Measurements from ENCODE around the gene D2HGDH. TPM values are rescaled to one million over a fixed set of nuclear protein-coding genes. Genes with fewer than 3 reads are reported as not detected.
A peak's percentile ranks its signal among the peaks of the same experiment; 100 is the strongest.

D2HGDH gene
- total and polyA plus RNA-seq, 2 of the 13 experiments (the other 11 are each of a cell fraction or from before 2014, with no cell fraction given), result 19.2 to 20.3 TPM

DNA sequence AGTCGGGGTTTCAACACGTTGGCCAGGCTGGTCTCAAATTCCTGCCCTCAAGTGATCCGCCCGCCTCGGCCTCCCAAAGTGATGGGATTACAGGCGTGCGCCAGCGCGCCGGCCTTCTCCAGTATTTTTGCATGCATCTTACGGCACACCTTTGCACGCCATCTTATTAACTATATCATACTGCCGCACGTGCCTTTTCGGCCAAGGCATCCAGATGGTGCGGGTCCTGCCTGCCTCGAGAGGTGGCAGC lies 33.4 kb upstream of the D2HGDH start (continued):
- TF ChIP-seq, protein P1, sequence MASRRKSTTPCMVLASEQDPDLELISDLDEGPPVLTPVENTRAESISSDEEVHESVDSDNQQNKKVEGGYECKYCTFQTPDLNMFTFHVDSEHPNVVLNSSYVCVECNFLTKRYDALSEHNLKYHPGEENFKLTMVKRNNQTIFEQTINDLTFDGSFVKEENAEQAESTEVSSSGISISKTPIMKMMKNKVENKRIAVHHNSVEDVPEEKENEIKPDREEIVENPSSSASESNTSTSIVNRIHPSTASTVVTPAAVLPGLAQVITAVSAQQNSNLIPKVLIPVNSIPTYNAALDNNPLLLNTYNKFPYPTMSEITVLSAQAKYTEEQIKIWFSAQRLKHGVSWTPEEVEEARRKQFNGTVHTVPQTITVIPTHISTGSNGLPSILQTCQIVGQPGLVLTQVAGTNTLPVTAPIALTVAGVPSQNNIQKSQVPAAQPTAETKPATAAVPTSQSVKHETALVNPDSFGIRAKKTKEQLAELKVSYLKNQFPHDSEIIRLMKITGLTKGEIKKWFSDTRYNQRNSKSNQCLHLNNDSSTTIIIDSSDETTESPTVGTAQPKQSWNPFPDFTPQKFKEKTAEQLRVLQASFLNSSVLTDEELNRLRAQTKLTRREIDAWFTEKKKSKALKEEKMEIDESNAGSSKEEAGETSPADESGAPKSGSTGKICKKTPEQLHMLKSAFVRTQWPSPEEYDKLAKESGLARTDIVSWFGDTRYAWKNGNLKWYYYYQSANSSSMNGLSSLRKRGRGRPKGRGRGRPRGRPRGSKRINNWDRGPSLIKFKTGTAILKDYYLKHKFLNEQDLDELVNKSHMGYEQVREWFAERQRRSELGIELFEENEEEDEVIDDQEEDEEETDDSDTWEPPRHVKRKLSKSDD (CRISPR knock-in tag; IDR thresholded peaks at IDR 0.05; ENCODE audit: low read depth), result no peak
- TF ChIP-seq, protein P2, sequence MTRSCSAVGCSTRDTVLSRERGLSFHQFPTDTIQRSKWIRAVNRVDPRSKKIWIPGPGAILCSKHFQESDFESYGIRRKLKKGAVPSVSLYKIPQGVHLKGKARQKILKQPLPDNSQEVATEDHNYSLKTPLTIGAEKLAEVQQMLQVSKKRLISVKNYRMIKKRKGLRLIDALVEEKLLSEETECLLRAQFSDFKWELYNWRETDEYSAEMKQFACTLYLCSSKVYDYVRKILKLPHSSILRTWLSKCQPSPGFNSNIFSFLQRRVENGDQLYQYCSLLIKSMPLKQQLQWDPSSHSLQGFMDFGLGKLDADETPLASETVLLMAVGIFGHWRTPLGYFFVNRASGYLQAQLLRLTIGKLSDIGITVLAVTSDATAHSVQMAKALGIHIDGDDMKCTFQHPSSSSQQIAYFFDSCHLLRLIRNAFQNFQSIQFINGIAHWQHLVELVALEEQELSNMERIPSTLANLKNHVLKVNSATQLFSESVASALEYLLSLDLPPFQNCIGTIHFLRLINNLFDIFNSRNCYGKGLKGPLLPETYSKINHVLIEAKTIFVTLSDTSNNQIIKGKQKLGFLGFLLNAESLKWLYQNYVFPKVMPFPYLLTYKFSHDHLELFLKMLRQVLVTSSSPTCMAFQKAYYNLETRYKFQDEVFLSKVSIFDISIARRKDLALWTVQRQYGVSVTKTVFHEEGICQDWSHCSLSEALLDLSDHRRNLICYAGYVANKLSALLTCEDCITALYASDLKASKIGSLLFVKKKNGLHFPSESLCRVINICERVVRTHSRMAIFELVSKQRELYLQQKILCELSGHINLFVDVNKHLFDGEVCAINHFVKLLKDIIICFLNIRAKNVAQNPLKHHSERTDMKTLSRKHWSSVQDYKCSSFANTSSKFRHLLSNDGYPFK (CRISPR knock-in tag; IDR thresholded peaks at IDR 0.05; ENCODE audit: borderline replicate concordance), result peak; percentile 63; the same call in 1 of the 2 replicates
- peak; percentile 93; the same call in 1 of the 2 replicates for TF ChIP-seq ZNF230 (CRISPR knock-in tag; IDR thresholded peaks at IDR 0.05)
- no peak for TF ChIP-seq RXRA (CRISPR knock-in tag; IDR thresholded peaks at IDR 0.05)
- TF ChIP-seq ZNF235 (CRISPR knock-in tag; IDR thresholded peaks at IDR 0.05; ENCODE audit: borderline replicate concordance), result no peak; the same call in 1 of the 2 replicates
- 0 out of 2 replicates have a peak, but pooled peaks have one; percentile 62 for TF ChIP-seq ZNF598 (CRISPR knock-in tag; IDR thresholded peaks at IDR 0.05; ENCODE audit: borderline replicate concordance)
- peak; percentile 49; the same call in 1 of the 2 replicates for TF ChIP-seq KAT7 (CRISPR knock-in tag; IDR thresholded peaks at IDR 0.05; ENCODE audit: borderline replicate concordance)
- TF ChIP-seq, protein P3, sequence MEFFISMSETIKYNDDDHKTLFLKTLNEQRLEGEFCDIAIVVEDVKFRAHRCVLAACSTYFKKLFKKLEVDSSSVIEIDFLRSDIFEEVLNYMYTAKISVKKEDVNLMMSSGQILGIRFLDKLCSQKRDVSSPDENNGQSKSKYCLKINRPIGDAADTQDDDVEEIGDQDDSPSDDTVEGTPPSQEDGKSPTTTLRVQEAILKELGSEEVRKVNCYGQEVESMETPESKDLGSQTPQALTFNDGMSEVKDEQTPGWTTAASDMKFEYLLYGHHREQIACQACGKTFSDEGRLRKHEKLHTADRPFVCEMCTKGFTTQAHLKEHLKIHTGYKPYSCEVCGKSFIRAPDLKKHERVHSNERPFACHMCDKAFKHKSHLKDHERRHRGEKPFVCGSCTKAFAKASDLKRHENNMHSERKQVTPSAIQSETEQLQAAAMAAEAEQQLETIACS (CRISPR knock-in tag; IDR thresholded peaks at IDR 0.05), result peak; percentile 14; the same call in 1 of the 2 replicates
- no peak for TF ChIP-seq ZSCAN22 (CRISPR knock-in tag; IDR thresholded peaks at IDR 0.05)
- TF ChIP-seq ZNF780A (CRISPR knock-in tag; IDR thresholded peaks at IDR 0.05), result no peak; the same call in 1 of the 2 replicates
- TF ChIP-seq TMF1 (CRISPR knock-in tag; IDR thresholded peaks at IDR 0.05; ENCODE audit: low read depth), result peak; percentile 50; the same call in 1 of the 2 replicates
- TF ChIP-seq SIX4 (CRISPR knock-in tag; IDR thresholded peaks at IDR 0.05), result 0 out of 2 replicates have a peak, but pooled peaks have one; percentile 17
- TF ChIP-seq FOXJ3 (CRISPR knock-in tag; IDR thresholded peaks at IDR 0.05; ENCODE audit: borderline replicate concordance), result no peak
- peak; percentile 96 for TF ChIP-seq NFATC3 (CRISPR knock-in tag; IDR thresholded peaks at IDR 0.05)
- 0 out of 2 replicates have a peak, but pooled peaks have one; percentile 44 for TF ChIP-seq SKIL (CRISPR knock-in tag; IDR thresholded peaks at IDR 0.05; ENCODE audit: borderline replicate concordance)
- TF ChIP-seq NFIB (CRISPR knock-in tag; IDR thresholded peaks at IDR 0.05; ENCODE audit: borderline replicate concordance), result no peak
- TF ChIP-seq THAP11 (CRISPR knock-in tag; IDR thresholded peaks at IDR 0.05), result no peak
- TF ChIP-seq KDM5A (IDR thresholded peaks at IDR 0.05; ENCODE audit: borderline replicate concordance, low read length), result peak; percentile 73; the same call in 1 of the 2 replicates
- TF ChIP-seq ZFP1 (CRISPR knock-in tag; IDR thresholded peaks at IDR 0.05), result 0 out of 2 replicates have a peak, but pooled peaks have one; percentile 52
- no peak for TF ChIP-seq FOXA1 (IDR thresholded peaks at IDR 0.05)
- TF ChIP-seq FOXA1 (CRISPR knock-in tag; IDR thresholded peaks at IDR 0.05), result 0 out of 2 replicates have a peak, but pooled peaks have one; percentile 6
- TF ChIP-seq ZNF337 (CRISPR knock-in tag; IDR thresholded peaks at IDR 0.05; ENCODE audit: borderline replicate concordance, low read depth), result peak; percentile 26; the same call in 1 of the 2 replicates
- TF ChIP-seq SKI (IDR thresholded peaks at IDR 0.05; ENCODE audit: partially characterized antibody), result peak; percentile 22

Data from HepG2 (cell line).